WTC11 (cell line): ENCODE data around the gene FBP1.

Source experiments
- ATF6 ChIP-seq: sonication (generic); formaldehyde crosslinking; IDR thresholded peaks from 2 replicates; pipeline ENCODE4 v1.8.1; 2023; ENCODE audit warnings: mild to moderate bottlenecking, missing genetic modification reagents
- CTCF ChIP-seq: fragments of 200-600 bp; IDR thresholded peaks from 2 replicates; pipeline ENCODE4 v1.8.0; 2022; ENCODE audit warnings: antibody characterized with exemption
- E2F1 ChIP-seq: sonication (generic); formaldehyde crosslinking; IDR thresholded peaks from 2 replicates; pipeline ENCODE4 v1.8.0; 2022; ENCODE audit warnings: mild to moderate bottlenecking, missing genetic modification reagents
- HMGXB4 ChIP-seq: sonication (generic); formaldehyde crosslinking; IDR thresholded peaks from 2 replicates; pipeline ENCODE4 v1.8.1; 2023; ENCODE audit warnings: mild to moderate bottlenecking, moderate library complexity, missing genetic modification reagents
- IRF2 ChIP-seq: sonication (generic); formaldehyde crosslinking; IDR thresholded peaks from 2 replicates; pipeline ENCODE4 v1.8.0; 2022; ENCODE audit warnings: low read depth, missing genetic modification reagents, borderline replicate concordance
- PRRX2 ChIP-seq: fragments of 250-450 bp; sonication (Bioruptor Pico); IDR thresholded peaks from 2 replicates; pipeline ENCODE4 v1.8.0; 2021; ENCODE audit warnings: mild to moderate bottlenecking
- ZBTB43 ChIP-seq: sonication (generic); formaldehyde crosslinking; IDR thresholded peaks from 2 replicates; pipeline ENCODE4 v1.8.1; 2023; ENCODE audit warnings: mild to moderate bottlenecking, missing genetic modification reagents

DNA sequence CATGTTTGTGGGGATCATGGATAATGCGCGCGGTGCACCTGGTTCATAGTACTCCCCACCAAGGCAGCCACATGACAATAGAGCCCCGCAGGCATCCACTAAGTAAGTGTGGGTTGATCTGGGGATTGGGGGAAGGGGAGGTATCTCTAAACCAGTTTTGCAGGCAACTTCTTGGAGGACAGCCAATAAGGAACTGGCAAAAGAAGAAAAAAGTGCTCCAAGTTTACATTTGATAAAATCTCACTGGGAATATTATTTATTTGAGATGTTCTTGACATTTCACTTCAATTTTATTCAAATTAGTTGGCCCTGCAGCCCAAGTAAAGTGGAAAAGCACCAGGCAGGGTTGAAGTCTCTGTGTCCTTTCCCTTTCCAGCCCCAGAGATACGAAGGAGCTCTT is 8.5 kb downstream of the FBP1 start:
- TF ChIP-seq PRRX2 (CRISPR knock-in tag) = no peak
- no peak for TF ChIP-seq CTCF
- no peak for TF ChIP-seq IRF2 (CRISPR knock-in tag)
- no peak for TF ChIP-seq ZBTB43 (CRISPR knock-in tag)
- TF ChIP-seq E2F1 (CRISPR knock-in tag) = no peak
- no peak for TF ChIP-seq ATF6 (CRISPR knock-in tag)
- no peak for TF ChIP-seq HMGXB4 (CRISPR knock-in tag)
